ENCODE measurements around the gene LRRFIP1. TPM values are rescaled to one million over a fixed set of nuclear protein-coding genes. Genes with fewer than 3 reads are reported as not detected.

Gene LRRFIP1
- total and polyA plus RNA-seq, 9 of the 15 experiments (the other 6 are each of a cell fraction or from before 2014, with no cell fraction given): 13.1 to 45.2 (median 31.3) TPM

- TF ChIP-seq TARDBP (IDR thresholded peaks at IDR 0.05): no peak
- TF ChIP-seq MAFF (IDR thresholded peaks at IDR 0.05; ENCODE audit: low read length): no peak
- TF ChIP-seq MEF2D (tag; conservative IDR thresholded peaks at IDR 0.05; ENCODE audit: low read depth): no peak
- no peak for TF ChIP-seq MCM2 (IDR thresholded peaks at IDR 0.05; ENCODE audit: low read depth)
- no peak for TF ChIP-seq PHF21A (IDR thresholded peaks at IDR 0.05; ENCODE audit: borderline replicate concordance, low read depth)
- 0 out of 2 replicates have a peak, but pooled peaks have one; percentile 18 for TF ChIP-seq KLF1 (tag; IDR thresholded peaks at IDR 0.05)
- TF ChIP-seq ARID2 (IDR thresholded peaks at IDR 0.05): no peak
- no peak for TF ChIP-seq ZNF23 (CRISPR knock-in tag; IDR thresholded peaks at IDR 0.05)
- TF ChIP-seq ZBTB5 (IDR thresholded peaks at IDR 0.05): no peak
- TF ChIP-seq SP2 (IDR thresholded peaks at IDR 0.05; ENCODE audit: extremely low read depth, low read depth, low read length, poor library complexity, severe bottlenecking): no peak
- no peak for TF ChIP-seq HLTF (IDR thresholded peaks at IDR 0.05)
- no peak for TF ChIP-seq WHSC1 (IDR thresholded peaks at IDR 0.05; ENCODE audit: low read length)
- no peak for TF ChIP-seq IRF9 (tag; IDR thresholded peaks at IDR 0.05)
- no peak for TF ChIP-seq ZNF778 (CRISPR knock-in tag; IDR thresholded peaks at IDR 0.05)
- TF ChIP-seq PKNOX1 (IDR thresholded peaks at IDR 0.05): no peak
- no peak for TF ChIP-seq ZNF644 (tag; IDR thresholded peaks at IDR 0.05; ENCODE audit: low read depth)
- TF ChIP-seq FOXA1 (IDR thresholded peaks at IDR 0.05; ENCODE audit: borderline replicate concordance): no peak
- no peak for TF ChIP-seq CHCHD3 (CRISPR knock-in tag; IDR thresholded peaks at IDR 0.05)
- TF ChIP-seq ZNF3 (CRISPR knock-in tag; IDR thresholded peaks at IDR 0.05): no peak
- TF ChIP-seq ILF3 (IDR thresholded peaks at IDR 0.05; ENCODE audit: borderline replicate concordance): no peak
- no peak for TF ChIP-seq ZNF263 (CRISPR knock-in tag; IDR thresholded peaks at IDR 0.05; ENCODE audit: borderline replicate concordance)
- no peak for TF ChIP-seq STAT6 (CRISPR knock-in tag; IDR thresholded peaks at IDR 0.05)
- TF ChIP-seq OTX1 (CRISPR knock-in tag; IDR thresholded peaks at IDR 0.05): no peak
- no peak for TF ChIP-seq TFAM (CRISPR knock-in tag; conservative IDR thresholded peaks at IDR 0.05)
- TF ChIP-seq TAL1 (IDR thresholded peaks at IDR 0.05): no peak
Observed at GRCh38 chr2:237691908-237692600, 64.7 kb downstream of the LRRFIP1 start (continued).

Data from K562 (cell line).